ENCODE results near the gene SLC9A6.
"Not testable (repeated sequence)": the region's sequence is repeated elsewhere in the genome, so short reads cannot be mapped to it uniquely, and the experiment has no call there.

Gene SLC9A6

DNA sequence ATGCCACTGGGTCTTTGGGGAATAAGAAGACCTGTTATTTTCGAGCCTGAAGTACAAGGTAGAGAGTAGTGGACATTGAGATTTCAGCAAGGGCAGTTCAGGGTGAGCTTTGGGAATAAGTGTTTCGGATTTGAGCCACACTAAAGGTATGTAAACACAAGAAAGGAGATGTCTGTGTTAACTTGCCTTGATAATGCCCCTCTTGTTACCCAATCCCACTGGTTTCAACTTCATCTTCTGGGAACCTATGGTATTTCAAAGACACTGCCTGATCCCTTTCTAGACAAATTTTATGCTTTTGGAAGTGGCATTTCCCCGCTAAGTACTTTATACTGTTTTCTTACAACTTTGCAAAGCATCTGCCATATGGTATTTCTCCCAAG lies 79.4 kb downstream of the SLC9A6 start:
- no peak for DNase-seq

DNA sequence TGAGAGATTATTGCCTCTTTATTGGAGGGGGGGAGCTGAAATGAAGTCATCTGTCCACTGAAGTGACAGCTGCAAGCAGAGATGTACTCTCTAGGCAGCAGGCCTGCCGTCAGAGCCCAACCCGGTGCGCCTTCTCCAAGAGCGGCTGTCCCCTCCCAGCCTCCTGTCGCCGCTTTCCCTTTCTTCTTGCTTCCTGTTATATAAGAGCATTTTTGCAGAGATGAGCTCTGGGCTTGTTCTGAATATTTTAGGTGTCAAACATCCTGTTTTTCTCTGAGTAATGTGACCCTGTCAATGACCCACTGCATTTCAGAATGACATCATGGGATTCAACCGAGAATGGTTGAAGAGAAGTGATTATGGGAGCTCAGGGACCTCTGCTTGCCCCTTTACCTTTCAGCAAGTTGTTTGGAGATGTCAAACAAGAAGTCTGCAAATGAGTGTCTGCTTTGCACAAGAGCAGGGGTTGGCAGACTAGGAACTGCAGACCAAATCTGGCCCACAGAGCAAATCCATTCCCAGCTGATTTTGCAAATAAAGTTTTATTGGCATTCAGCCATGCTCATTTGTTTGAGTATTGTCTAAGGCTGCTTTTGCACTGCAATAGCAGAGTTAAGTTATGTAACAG lies 79.9 kb downstream of the SLC9A6 start:
- no peak for DNase-seq

DNA sequence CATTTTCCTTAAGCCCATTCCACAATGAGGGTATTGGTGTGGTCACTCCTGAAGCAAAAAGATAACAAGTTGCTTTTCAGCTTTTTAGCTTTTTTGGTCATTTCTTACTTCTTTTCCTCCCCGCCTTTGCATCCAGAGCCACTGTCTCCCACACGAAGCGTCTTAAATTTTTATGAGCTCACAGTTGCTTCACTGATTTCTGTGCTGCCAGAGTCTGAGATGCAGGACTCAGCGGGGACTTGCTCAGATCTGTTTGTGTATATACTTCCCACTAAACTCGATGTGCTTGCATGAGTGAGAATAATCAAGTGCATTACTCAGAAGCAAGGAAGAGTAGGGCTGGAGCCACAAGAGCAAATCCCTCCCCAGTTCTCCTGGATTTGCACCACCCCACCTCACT lies 81.9 kb downstream of the SLC9A6 start:
- DNase-seq = no peak

DNA sequence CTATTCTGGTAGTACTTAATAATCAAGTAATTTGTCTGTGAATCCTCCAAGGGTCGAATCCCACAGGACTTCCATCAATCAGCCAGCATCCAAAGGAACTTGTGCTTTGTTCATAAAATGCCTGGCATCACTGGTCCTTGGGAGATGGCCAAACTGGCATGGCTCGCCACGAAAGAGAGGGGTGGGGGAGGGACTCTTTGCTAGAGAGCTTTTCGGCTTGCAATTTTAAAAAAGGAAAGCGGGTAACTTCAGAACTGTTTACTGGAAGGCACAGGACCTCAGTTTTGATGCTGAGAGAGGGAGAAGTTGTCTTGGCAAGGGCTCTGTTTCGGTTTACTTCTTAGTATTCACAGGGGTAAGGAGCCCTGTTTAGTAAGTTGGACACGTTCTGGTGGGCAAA lies 82.7 kb downstream of the SLC9A6 start:
- peak in 8 of 14 donors; percentile 1 to 48 (median 8) for DNase-seq

DNA sequence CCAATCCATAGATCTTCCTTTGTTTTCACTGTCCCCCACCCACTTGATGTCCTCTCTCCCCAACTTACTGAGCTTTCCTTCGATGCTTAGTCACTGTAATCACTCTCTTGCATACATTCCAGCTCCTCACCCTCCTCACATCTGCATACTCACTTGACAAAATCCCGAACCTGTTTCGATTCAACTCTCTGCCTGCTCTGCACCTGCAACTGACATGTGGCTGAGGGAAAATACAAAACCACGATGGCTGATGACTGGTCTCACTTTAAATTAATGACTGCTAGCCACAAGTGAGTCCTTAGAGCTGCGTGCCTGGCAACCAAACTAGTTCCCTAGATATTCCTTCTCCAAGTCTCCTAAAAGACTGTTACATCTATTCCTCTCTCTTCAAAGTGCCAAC lies 91.7 kb downstream of the SLC9A6 start:
- no peak for DNase-seq

DNA sequence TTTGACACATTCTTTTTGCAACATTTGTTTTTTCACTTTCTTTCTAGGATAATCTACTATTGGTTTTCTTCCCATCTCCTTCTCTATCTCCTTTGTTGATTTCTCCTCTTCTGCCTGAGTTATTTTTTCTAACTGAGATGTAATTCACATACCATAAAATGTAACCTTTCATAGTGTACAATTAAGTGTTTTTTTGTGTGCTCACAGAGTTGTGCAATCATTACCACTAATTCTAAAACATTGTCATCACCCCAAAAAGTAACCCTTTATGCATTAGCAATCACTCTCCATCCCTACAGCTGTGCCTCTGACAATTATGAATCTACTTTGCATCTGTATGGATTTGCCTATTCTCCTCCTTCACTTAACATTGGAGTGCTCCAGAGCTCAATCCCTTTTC lies 95.5 kb downstream of the SLC9A6 start:
- no peak for DNase-seq

DNA sequence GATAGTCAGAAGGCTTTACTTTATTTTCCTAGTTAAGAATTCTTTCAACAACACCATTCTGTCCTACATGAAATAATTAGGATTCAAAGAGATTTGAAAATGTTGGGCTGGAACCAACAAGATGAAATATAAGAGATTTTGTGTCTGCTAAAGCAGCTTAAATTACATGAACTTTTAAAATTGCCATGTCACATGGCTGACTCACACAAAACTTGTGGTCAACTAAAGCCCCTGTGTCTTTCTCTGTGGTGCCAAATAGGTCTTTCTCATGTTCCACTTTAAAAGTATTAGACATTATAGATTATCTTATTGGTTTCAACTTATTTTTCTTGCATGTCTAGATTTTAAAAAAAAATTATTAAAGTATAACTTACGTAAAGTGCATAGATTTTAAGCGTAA lies 101.3 kb downstream of the SLC9A6 start:
- DNase-seq = no peak

DNA sequence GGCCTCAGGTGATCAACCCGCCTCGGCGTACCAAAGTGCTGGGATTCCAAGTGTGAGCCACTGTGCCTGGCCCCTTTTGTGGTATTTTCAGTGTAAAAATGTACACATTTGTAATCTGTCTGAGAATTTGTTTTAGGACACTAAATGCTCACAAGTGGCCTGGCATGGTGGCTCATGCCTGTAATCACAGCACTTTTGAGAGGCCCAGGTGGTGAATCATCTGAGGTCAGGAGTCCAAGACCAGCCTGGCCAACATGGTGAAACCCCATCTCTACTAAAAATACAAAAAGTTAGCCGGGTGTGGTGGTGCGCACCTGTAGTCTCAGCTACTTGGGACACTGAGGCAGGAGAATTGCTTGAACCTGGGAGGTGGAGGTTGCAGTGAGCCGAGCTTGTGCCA lies 106.7 kb downstream of the SLC9A6 start:
- DNase-seq = not testable (repeated sequence)

DNA sequence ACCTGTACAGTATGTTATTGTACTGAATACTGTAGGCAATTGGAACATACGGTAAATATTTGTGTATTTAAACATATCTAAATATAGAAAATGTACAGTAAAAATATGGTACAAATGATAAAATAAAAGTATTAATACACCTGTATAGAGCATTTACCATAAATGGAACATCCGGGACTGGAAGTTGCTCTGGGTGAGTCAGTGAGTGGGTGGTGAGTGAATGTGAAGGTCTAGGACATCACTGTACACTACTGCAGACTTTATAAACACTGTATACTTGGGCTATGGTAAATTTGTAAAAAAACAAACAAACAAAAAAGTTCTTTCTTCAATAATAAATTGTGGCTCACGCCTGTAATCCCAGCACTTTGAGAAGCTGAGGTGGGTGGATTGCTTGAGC lies 109.7 kb downstream of the SLC9A6 start:
- DNase-seq = no peak
